IPS DF 4.7 (cell line): ENCODE data around the gene CALCR.
"Not testable (repeated sequence)": the region's sequence is repeated elsewhere in the genome, so short reads cannot be mapped to it uniquely, and the experiment has no call there.

Source experiments
- DNase-seq: peaks from one replicate; pipeline ENCODE4 v3.0.0-alpha.2; 2013; ENCODE audit warnings: low spot score; ENCODE audit errors: extremely low read depth

The CALCR gene

GRCh38 chr7:93562106-93562505, 12.4 kb downstream of the CALCR start:
- no peak for DNase-seq

- DNase-seq: no peak
Observed at GRCh38 chr7:93559639-93560491, 14.7 kb downstream of the CALCR start.

- no peak for DNase-seq
Observed at GRCh38 chr7:93558705-93559614, 15.6 kb downstream of the CALCR start.

- DNase-seq: no peak
Observed at GRCh38 chr7:93551931-93552330, 22.6 kb downstream of the CALCR start.

GRCh38 chr7:93551063-93551895, 23.2 kb downstream of the CALCR start:
- no peak for DNase-seq

- DNase-seq: no peak
Observed at GRCh38 chr7:93547716-93548115, 26.8 kb downstream of the CALCR start.

GRCh38 chr7:93544691-93545090, 29.8 kb downstream of the CALCR start:
- no peak for DNase-seq

- no peak for DNase-seq
Observed at GRCh38 chr7:93538061-93538460, 36.5 kb downstream of the CALCR start.

- no peak for DNase-seq
Observed at GRCh38 chr7:93535616-93536015, 38.9 kb downstream of the CALCR start.

GRCh38 chr7:93530701-93531100, 43.8 kb downstream of the CALCR start:
- no peak for DNase-seq

- DNase-seq: no peak
Observed at GRCh38 chr7:93516834-93517233, 57.7 kb downstream of the CALCR start.

GRCh38 chr7:93515144-93515543, 59.4 kb downstream of the CALCR start:
- no peak for DNase-seq

GRCh38 chr7:93509303-93509702, 65.2 kb downstream of the CALCR start:
- DNase-seq: no peak

- DNase-seq: no peak
Observed at GRCh38 chr7:93503088-93503487, 71.4 kb downstream of the CALCR start.

GRCh38 chr7:93491860-93492259, 82.7 kb downstream of the CALCR start:
- not testable (repeated sequence) for DNase-seq

GRCh38 chr7:93476491-93477344, 97.8 kb downstream of the CALCR start:
- peak; percentile 56 for DNase-seq

- DNase-seq: no peak
Observed at GRCh38 chr7:93475811-93476210, 98.7 kb downstream of the CALCR start.

GRCh38 chr7:93471456-93471855, 103.1 kb downstream of the CALCR start:
- DNase-seq: no peak

GRCh38 chr7:93463764-93464163, 110.8 kb downstream of the CALCR start:
- DNase-seq: no peak

GRCh38 chr7:93461350-93461749, 113.2 kb downstream of the CALCR start:
- DNase-seq: no peak
